DOHH2 (cell line): ENCODE results near the gene PAX7.

Experiments used
- H3F3A ChIP-seq: fragments of 200-600 bp; sonication (generic), shearing (Covaris generic); 2 replicates; pipeline ENCODE4 v1.6.0; 2016; ENCODE audit warnings: antibody characterized with exemption, mild to moderate bottlenecking; ENCODE audit not compliant: control insufficient read depth, insufficient read depth
- H3K27ac ChIP-seq: fragments of 200-600 bp; sonication (generic); 2 replicates; pipeline ENCODE4 v1.5.1; 2014; ENCODE audit warnings: low read depth, mild to moderate bottlenecking, low read length, moderate library complexity
- H3K27me3 ChIP-seq: fragments of 200-600 bp; sonication (generic); 2 replicates; pipeline ENCODE4 v1.6.1; 2014; ENCODE audit warnings: mild to moderate bottlenecking, low read length, mixed read lengths; ENCODE audit not compliant: control insufficient read depth
- H3K36me3 ChIP-seq: fragments of 200-600 bp; sonication (generic); 2 replicates; pipeline ENCODE4 v1.6.1; 2014; ENCODE audit warnings: mild to moderate bottlenecking, low read length, moderate library complexity, mixed read lengths; ENCODE audit not compliant: control insufficient read depth
- H3K4me1 ChIP-seq: fragments of 200-600 bp; sonication (generic); 2 replicates; pipeline ENCODE4 v1.6.1; 2014; ENCODE audit warnings: mild to moderate bottlenecking, low read length, mixed read lengths; ENCODE audit not compliant: control insufficient read depth
- H3K4me2 ChIP-seq: fragments of 200-600 bp; sonication (generic); 2 replicates; pipeline ENCODE4 v1.6.0; 2014; ENCODE audit warnings: mild to moderate bottlenecking, low read length, moderate library complexity
- H3K4me3 ChIP-seq: fragments of 200-600 bp; sonication (generic); 2 replicates; pipeline ENCODE4 v1.5.1; 2014; ENCODE audit warnings: mild to moderate bottlenecking, low read length, mixed read lengths
- H3K79me2 ChIP-seq: fragments of 200-600 bp; sonication (generic); 2 replicates; pipeline ENCODE4 v1.6.1; 2014; ENCODE audit warnings: mild to moderate bottlenecking, low read length, mixed read lengths; ENCODE audit not compliant: control insufficient read depth
- H3K9me2 ChIP-seq: fragments of 200-600 bp; sonication (generic); replicated peaks from 2 replicates; pipeline ENCODE4 v1.6.1; 2014; ENCODE audit warnings: mild to moderate bottlenecking, low read length, mixed read lengths; ENCODE audit not compliant: control insufficient read depth
- H3K9me3 ChIP-seq: fragments of 200-600 bp; sonication (generic); 2 replicates; pipeline ENCODE4 v1.6.1; 2014; ENCODE audit warnings: antibody characterized with exemption, low read length, mixed read lengths; ENCODE audit not compliant: control insufficient read depth, insufficient read depth
- H4K20me1 ChIP-seq: fragments of 200-600 bp; sonication (generic); 2 replicates; pipeline ENCODE4 v1.6.0; 2014; ENCODE audit warnings: low read depth, mild to moderate bottlenecking, antibody characterized with exemption, low read length, moderate library complexity; ENCODE audit not compliant: control insufficient read depth, insufficient read depth
- CTCF ChIP-seq: fragments of 200-600 bp; sonication (generic); IDR thresholded peaks from one replicate; pipeline ENCODE4 v1.5.1; 2014; ENCODE audit warnings: antibody characterized with exemption, mild to moderate bottlenecking, low read depth, low read length; ENCODE audit not compliant: poor library complexity, severe bottlenecking
- EZH2phosphoT487 ChIP-seq: fragments of 200-600 bp; sonication (generic); IDR thresholded peaks from 2 replicates; pipeline ENCODE4 v1.6.1; 2017; ENCODE audit warnings: borderline replicate concordance, mild to moderate bottlenecking, antibody characterized with exemption, low read length, moderate library complexity, mixed read lengths

Gene PAX7

GRCh38 chr1:18632218-18632588 is 1.6 kb downstream of the PAX7 start:
- H3K36me3 ChIP-seq, result no peaks in the 10 kb centered on the region
- no peaks in the 10 kb centered on the region for H3K9me3 ChIP-seq
- H3K79me2 ChIP-seq, result no peaks in the 10 kb centered on the region
- H4K20me1 ChIP-seq, result no peaks in the 10 kb centered on the region
- peaks cover 7% of the 10 kb centered on the region for H3K27me3 ChIP-seq
- no peaks in the 10 kb centered on the region for H3F3A ChIP-seq
- no peak overlapping the region for H3K4me2 ChIP-seq
- no peaks in the 10 kb centered on the region for H3K4me1 ChIP-seq
- H3K4me3 ChIP-seq, result no peak overlapping the region
- TF ChIP-seq EZH2phosphoT487 (no peak), CTCF (no peak)
- no peak overlapping the region for H3K27ac ChIP-seq
- no peaks in the 10 kb centered on the region for H3K9me2 ChIP-seq

GRCh38 chr1:18632783-18633421 is 2.3 kb downstream of the PAX7 start:
- H3K4me2 ChIP-seq, result no peak overlapping the region
- H3K4me3 ChIP-seq, result no peak overlapping the region

GRCh38 chr1:18633422-18634155 is 2.9 kb downstream of the PAX7 start:
- Histone ChIP-seq H4K20me1 (no peaks in the 10 kb centered on the region), H3K4me1 (no peaks in the 10 kb centered on the region), H3K9me3 (no peaks in the 10 kb centered on the region), H3K9me2 (no peaks in the 10 kb centered on the region), H3K79me2 (no peaks in the 10 kb centered on the region), H3K27me3 (peaks cover 17% of the 10 kb centered on the region), H3K4me2 (no peak overlapping the region), H3K36me3 (no peaks in the 10 kb centered on the region), H3K4me3 (no peak overlapping the region), H3K27ac (no peak overlapping the region), H3F3A (no peaks in the 10 kb centered on the region)
- TF ChIP-seq EZH2phosphoT487, result no peak
- TF ChIP-seq CTCF, result no peak

More at GRCh38 chr1:18632783-18633421, 2.3 kb downstream of the PAX7 start:
- Histone ChIP-seq H3K27ac (no peak overlapping the region), H3K36me3 (no peaks in the 10 kb centered on the region), H3K9me3 (no peaks in the 10 kb centered on the region), H3K79me2 (no peaks in the 10 kb centered on the region), H3K27me3 (peaks cover 10% of the 10 kb centered on the region), H3K4me1 (no peaks in the 10 kb centered on the region), H3F3A (no peaks in the 10 kb centered on the region), H4K20me1 (no peaks in the 10 kb centered on the region), H3K9me2 (no peaks in the 10 kb centered on the region)
- no peak for TF ChIP-seq CTCF
- no peak for TF ChIP-seq EZH2phosphoT487
